ENCODE results near the gene STX2.

DNA sequence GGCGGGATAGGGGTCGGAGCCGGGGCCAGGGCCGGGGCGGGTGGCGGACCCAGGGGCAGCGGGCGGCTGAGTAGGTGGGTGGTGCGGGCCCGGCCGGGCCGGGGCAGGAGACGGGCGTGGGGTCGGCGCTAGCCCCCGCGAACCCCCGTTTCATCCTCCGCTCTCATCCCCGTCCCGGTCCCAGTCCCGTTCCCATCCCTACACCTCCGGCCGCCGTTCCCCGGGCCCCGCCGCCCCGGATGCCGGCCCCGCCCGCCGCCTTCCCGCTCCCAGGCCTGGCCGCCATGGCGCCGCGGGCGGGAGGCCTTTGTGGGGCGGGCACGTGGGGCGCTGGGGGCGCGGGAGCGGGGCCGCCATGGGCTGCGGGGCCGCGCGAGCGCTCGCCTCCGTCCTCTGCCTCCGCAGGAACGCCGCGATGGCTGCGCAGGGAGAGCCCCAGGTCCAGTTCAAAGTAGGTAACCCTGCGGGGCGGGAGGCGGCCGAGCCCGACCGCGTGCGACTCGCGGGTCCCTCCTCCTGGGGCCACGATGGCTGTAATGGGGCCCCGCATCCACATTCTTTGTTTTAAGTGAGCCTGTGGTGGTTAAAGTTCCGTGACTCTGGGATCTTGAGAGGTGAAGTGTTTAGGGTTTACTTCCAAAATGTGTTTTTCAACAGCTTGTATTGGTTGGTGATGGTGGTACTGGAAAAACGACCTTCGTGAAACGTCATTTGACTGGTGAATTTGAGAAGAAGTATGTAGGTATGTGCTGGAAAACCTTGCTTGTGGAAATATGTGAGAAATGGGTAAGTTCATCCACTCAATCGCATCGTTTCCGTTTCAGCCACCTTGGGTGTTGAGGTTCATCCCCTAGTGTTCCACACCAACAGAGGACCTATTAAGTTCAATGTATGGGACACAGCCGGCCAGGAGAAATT, 33.4 kb upstream of the STX2 start:
- TF ChIP-seq CTCF (optimal IDR thresholded peaks at IDR 0.05 in 1 of 3, IDR thresholded peaks at IDR 0.05 in 1 of 3, conservative IDR thresholded peaks at IDR 0.05 in 1 of 3; ENCODE audit: extremely low read depth in 1 of 3, insufficient read depth in 2 of 3, low read length in 3 of 3) (no peak), EZH2 (IDR thresholded peaks at IDR 0.05; ENCODE audit: low read length) (no peak)
